HG03571 (cell line): ENCODE measurements around the gene CPM.

Experiments used
- ATAC-seq: cut with Tn5 transposase; IDR thresholded peaks from one replicate; pipeline ENCODE4 v1.9.1; 2021; ENCODE audit not compliant: unreplicated experiment

The CPM gene

GRCh38 chr12:68908076-68908475 is 24.9 kb downstream of the CPM start:
- no peak for ATAC-seq

DNA sequence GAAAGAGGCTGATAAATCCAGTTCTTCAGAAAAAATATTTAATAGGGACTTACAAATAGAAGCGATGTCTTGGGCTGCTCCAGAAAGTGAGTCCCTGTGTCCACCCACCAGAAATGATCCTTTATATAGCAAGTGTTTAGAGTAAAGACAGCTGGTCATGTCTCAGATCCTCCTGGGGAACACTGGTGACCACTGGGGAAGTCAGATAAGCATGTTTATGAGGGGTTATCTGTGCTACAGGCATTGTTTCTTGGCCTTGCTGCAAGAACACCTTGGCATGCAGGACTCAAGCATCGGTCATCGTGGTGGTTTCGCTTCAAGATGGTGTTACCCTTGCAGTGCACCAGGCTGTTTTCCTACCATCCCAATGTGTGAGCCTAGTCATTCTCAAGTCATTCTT is 27.2 kb downstream of the CPM start:
- no peak for ATAC-seq

- ATAC-seq = no peak
Measured at GRCh38 chr12:68904351-68904962, 28.5 kb downstream of the CPM start.

DNA sequence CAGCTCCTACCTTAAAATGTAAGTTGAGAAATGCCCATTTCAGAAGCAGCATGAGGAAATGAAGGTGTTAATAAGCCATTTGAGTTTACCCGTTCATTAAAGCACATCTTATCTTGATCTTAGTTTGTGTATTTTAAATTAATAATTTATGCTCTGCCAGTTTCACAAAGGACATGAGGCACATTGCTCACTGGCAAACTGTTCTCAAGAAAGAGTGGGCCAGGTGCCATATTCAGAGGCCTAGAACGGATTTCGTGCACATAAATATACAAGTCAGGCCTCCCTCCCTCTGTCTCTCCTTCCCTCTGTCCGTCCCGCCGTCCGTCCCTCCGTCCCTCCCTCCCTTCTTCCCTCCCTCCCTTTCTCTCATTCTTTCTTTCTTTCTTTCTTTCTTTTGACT is 29.5 kb downstream of the CPM start:
- no peak for ATAC-seq

- ATAC-seq = no peak
Measured at GRCh38 chr12:68901551-68901950, 31.4 kb downstream of the CPM start.

DNA sequence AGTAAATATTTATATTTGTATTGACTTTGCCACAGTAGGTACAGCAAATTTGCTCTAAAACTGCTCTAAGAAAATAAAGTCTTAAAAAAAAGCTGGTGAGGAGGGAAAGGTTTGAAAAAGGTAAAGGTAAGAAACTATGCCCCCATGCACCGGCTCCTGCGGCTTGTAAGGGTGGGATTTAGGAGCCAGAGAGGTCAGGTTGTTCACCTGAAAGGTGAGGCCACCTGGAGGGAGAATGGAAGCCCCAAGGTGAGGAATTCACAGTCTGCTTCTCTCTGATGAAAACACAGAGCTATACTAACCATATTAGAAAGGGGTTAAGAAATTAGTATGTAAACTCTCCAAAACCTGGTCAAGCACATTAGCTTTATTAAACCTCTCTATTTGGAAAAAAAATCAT is 31.8 kb downstream of the CPM start:
- ATAC-seq = no peak

GRCh38 chr12:68900241-68900640 is 32.7 kb downstream of the CPM start:
- no peak for ATAC-seq

GRCh38 chr12:68899251-68899771 is 33.7 kb downstream of the CPM start:
- ATAC-seq = no peak

DNA sequence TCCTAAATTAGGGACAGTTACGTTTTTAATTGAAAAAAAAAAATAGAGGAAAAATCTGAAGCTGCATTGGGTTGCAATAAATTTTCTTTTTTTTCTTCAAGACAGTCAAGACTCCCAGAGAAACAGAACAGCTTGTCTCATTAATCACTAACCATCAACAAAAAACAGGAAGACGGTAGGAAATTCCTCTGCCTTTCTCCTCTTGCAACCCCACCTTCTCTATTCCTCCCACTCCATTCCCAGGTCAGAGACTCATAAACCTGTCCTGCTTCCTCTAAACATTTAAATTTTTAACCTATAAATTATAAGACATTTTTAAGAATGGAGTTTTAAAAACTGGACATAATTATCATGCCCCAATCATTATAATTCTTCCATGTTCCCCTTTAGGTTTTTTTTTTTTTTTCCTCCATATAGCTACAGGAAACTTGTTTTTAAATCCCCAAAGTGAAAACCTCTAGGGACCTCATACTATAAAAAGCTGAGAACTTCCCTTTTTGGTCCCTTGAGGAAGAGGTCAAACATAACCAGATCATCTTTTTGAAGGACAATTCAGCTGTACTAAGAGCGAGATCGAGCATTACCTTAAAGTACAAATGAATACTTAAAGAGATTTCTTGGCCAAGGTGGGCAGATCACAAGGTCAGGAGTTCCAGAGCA is 36.0 kb downstream of the CPM start:
- ATAC-seq = no peak

DNA sequence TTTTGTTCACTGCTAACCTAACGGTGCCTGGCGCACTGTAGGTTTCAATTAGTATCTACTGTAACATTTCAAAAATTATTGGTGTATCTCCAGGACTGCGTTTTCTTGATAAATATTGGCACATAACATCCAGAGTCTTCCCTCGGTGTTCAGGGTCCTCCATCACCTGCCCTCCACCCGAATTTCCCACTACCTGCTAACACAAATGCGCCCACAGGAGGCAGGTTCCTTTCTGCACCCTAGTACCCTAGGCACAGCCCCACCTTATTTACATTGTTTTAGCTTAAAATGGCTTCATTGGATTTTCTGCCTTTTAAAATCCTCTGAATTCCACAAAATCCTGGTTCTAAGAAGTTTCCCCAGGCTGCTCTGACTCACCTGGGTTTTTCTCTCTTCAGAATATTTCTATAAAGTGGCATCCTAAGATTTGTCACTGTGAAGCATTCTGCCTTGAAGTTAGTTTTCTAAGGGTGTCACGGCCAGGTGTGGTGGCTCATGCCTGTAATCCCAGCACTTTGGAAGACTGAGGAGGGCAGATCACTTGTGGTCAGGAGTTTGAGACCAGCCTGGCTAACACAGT is 38.6 kb downstream of the CPM start:
- ATAC-seq = no peak

DNA sequence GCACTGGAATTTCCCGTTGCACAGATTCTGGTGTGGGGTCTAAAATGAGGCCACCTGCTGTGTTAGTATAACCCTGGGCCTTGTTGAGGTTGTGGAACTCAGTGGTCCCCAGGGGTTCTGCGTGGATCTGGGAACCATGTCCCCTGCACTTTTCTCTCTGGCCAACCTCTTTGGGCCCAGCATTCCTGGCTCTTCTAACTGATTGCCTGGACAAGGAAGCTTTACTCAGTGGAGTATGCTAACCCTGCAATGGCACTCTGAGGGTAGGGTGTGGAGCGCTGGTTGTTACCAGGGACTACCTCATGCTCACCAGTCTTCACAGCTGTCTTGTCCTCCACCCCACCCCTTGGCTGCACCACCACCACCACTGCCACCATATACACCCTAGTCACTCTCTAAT is 39.2 kb downstream of the CPM start:
- ATAC-seq = no peak

DNA sequence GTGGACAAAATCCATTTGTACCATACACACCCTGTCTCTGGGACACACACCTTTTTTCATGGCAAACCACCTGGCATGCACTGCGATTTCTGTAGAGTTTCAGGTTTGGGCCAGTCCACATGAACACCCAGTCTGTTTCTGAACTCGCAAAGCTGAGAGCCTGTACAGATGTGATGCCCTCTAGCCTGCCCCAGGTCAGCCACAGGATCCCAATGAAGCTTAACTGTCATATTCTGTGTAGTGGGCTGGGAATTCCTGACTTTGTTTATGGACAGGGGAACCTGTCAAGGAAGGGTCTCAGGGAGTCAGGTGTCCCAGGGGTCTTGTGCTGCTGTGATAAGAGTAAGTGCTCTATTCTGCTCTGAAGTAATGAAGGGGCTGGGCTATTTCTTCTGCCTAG is 39.8 kb downstream of the CPM start:
- ATAC-seq = no peak

DNA sequence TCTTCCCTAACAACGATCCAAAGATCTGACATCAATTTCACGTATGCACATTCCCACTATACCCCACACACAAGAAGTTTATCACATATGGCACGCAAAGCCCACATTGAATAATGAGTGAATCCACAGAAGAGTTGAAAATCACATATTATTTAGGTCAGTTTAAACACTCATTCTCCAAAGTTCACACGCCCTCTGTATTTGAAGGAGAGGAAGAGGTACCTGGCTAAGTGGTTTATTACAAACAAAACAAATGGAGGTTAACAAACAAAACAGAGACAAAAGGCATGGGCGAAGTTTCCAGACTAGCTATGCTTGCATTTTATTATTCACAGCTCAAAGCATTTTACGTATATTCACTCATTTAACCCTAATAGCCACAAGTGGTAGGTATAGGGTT is 41.8 kb downstream of the CPM start:
- no peak for ATAC-seq

- ATAC-seq = no peak
Measured at GRCh38 chr12:68890701-68891113, 42.3 kb downstream of the CPM start.

DNA sequence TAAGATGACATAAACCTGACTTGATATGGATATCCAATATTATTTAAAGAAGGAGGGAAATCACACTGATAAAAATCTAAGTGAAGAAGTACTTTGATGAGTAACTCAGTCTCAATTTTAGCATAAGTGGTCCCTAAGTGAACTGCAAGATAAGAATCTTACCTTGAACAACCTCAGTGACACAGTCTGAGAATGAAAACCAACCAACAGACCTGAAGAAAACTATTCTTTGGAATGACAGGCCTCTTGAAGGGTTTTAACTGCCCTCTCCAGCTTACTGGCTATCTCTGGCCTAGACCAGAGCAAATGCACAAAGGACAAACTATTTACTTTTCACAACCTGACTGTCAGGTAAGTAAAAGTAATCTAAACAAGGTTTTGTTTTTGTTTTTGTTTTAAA is 44.7 kb downstream of the CPM start:
- no peak for ATAC-seq

GRCh38 chr12:68887641-68888040 is 45.3 kb downstream of the CPM start:
- ATAC-seq = no peak

GRCh38 chr12:68886636-68887572 is 46.1 kb downstream of the CPM start:
- no peak for ATAC-seq

DNA sequence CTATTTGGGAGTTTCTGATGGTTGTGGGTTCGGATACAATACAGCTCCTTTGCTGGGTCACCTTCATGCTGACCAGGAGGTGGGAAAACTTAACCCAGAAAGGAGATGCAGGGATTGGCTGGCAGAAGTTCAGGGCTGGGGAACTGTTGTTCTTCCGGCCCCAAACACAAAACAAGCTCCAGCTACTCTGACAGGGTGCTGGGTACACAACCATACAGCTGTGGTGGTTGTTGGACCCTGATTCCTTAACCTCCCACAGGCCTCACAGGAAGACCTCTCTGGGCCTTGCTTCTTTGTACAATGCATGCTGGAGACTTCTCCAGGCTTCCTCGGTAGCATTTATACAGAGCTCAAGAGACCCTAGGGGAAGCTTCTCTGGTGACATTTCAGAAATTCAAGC is 47.6 kb downstream of the CPM start:
- no peak for ATAC-seq

- ATAC-seq = no peak
Measured at GRCh38 chr12:68884251-68884650, 48.7 kb downstream of the CPM start.

GRCh38 chr12:68883151-68883550 is 49.8 kb downstream of the CPM start:
- no peak for ATAC-seq

- no peak for ATAC-seq
Measured at GRCh38 chr12:68882251-68882964, 50.6 kb downstream of the CPM start.
